HG02571 (cell line): ENCODE measurements around the gene GRSF1.
"Not testable (repeated sequence)": the region's sequence is repeated elsewhere in the genome, so short reads cannot be mapped to it uniquely, and the experiment has no call there.

Experiments
- ATAC-seq: cut with Tn5 transposase; IDR thresholded peaks from one replicate; pipeline ENCODE4 v1.9.1; 2021; ENCODE audit warnings: mild to moderate bottlenecking, moderate library complexity; ENCODE audit not compliant: unreplicated experiment

Gene GRSF1

GRCh38 chr4:70839589-70840093 is at the start of gene GRSF1:
Gene GRSF1 (minus strand): TSS chr4:70839890. CDS start chr4:70839827, 63 bp downstream.
- peak; percentile 62 for ATAC-seq

- no peak for ATAC-seq
These were observed 45.5 kb upstream of the GRSF1 start for GRCh38 chr4:70885174-70885573.

- no peak for ATAC-seq
These were observed 41.0 kb upstream of the GRSF1 start for GRCh38 chr4:70880739-70881138.

- ATAC-seq = no peak
These were observed 37.9 kb upstream of the GRSF1 start for GRCh38 chr4:70877556-70877955.

- peak; percentile 60 for ATAC-seq
These were observed 34.8 kb upstream of the GRSF1 start for GRCh38 chr4:70874268-70875156.

- no peak for ATAC-seq
These were observed 33.5 kb upstream of the GRSF1 start for GRCh38 chr4:70873216-70873615.

GRCh38 chr4:70868778-70869177 is 29.1 kb upstream of the GRSF1 start:
- ATAC-seq = no peak

- ATAC-seq = peak; percentile 83
These were observed 23.6 kb upstream of the GRSF1 start for GRCh38 chr4:70863099-70863790.

- ATAC-seq = no peak
These were observed 19.4 kb upstream of the GRSF1 start for GRCh38 chr4:70859066-70859465.

GRCh38 chr4:70858454-70858853 is 18.8 kb upstream of the GRSF1 start:
- ATAC-seq = no peak

GRCh38 chr4:70855464-70855863 is 15.8 kb upstream of the GRSF1 start:
- ATAC-seq = no peak

- ATAC-seq = no peak
These were observed 9.6 kb upstream of the GRSF1 start for GRCh38 chr4:70849291-70849690.

- no peak for ATAC-seq
These were observed 4.5 kb upstream of the GRSF1 start for GRCh38 chr4:70844180-70844579.

GRCh38 chr4:70842761-70843435 is 3.2 kb upstream of the GRSF1 start:
- peak; percentile 37 for ATAC-seq

- ATAC-seq = no peak
These were observed 2.3 kb upstream of the GRSF1 start for GRCh38 chr4:70841951-70842350.

- ATAC-seq = no peak
These were observed 1.5 kb upstream of the GRSF1 start for GRCh38 chr4:70841211-70841610.

GRCh38 chr4:70840631-70841030 is 941 bp upstream of the GRSF1 start:
- ATAC-seq = not testable (repeated sequence)

- ATAC-seq = not testable (repeated sequence)
These were observed 447 bp upstream of the GRSF1 start for GRCh38 chr4:70840137-70840536.

GRCh38 chr4:70838666-70839588 is 763 bp downstream of the GRSF1 start:
- peak; percentile 46 for ATAC-seq

- ATAC-seq = no peak
These were observed 1.5 kb downstream of the GRSF1 start for GRCh38 chr4:70838204-70838603.
